ENCODE measurements around the gene SLC24A4. TPM values are rescaled to one million over a fixed set of nuclear protein-coding genes. Genes with fewer than 3 reads are reported as not detected.
A peak's percentile ranks its signal among the peaks of the same experiment; 100 is the strongest.

SLC24A4 gene
- total and polyA plus RNA-seq, 5 experiments from 2014 or later, result 0.05 TPM; not detected in 4

- peak overlapping the region in 1 of 10 donors; percentile 65 for H3K27ac Mint-ChIP-seq
- H3K27me3 Mint-ChIP-seq, result no peaks in the 10 kb centered on the region
- H3K4me3 Mint-ChIP-seq, result no peak overlapping the region
- no peaks in the 10 kb centered on the region for H3K9me3 Mint-ChIP-seq
- no peak for DNase-seq
- POLR2A ChIA-PET, result interaction anchor here (1.2 kb wide), 1 partner anchor 143 kb away, joined by 3 read pairs; no protein-coding TSS in a partner anchor
- peaks cover 6 to 45% (median 32%) of the 10 kb centered on the region in 4 donors for H3K4me1 Mint-ChIP-seq
- H3K36me3 Mint-ChIP-seq, result no peaks in the 10 kb centered on the region
- ATAC-seq, result no peak
These were observed 137.0 kb downstream of the SLC24A4 start for GRCh38 chr14:92459950-92460421.

- Mint-ChIP-seq H3K36me3 (no peaks in the 10 kb centered on the region), H3K27ac (peak overlapping the region in 1 of 10 donors; percentile 65), H3K9me3 (no peaks in the 10 kb centered on the region), H3K27me3 (no peaks in the 10 kb centered on the region), H3K4me1 (peaks cover 6 to 45% (median 32%) of the 10 kb centered on the region in 4 donors), H3K4me3 (no peak overlapping the region)
- POLR2A ChIA-PET, result interaction anchor here (1.2 kb wide), 1 partner anchor 143 kb away, joined by 3 read pairs; no protein-coding TSS in a partner anchor
- ATAC-seq (no peak), DNase-seq (no peak)
These were observed 137.6 kb downstream of the SLC24A4 start for GRCh38 chr14:92460541-92460915.

GRCh38 chr14:92460916-92461579 is 138.1 kb downstream of the SLC24A4 start:
- ATAC-seq (no peak), DNase-seq (peak in 1 of 10 donors; percentile 29)
- peak overlapping the region in 6 of 10 donors; percentile 11 to 81 (median 31) for H3K27ac Mint-ChIP-seq
- peaks cover 6 to 48% (median 35%) of the 10 kb centered on the region in 4 donors for H3K4me1 Mint-ChIP-seq
- H3K27me3 Mint-ChIP-seq, result no peaks in the 10 kb centered on the region
- peak overlapping the region in 2 of 10 donors; percentile 48 to 58 for H3K4me3 Mint-ChIP-seq
- no peaks in the 10 kb centered on the region for H3K36me3 Mint-ChIP-seq
- H3K9me3 Mint-ChIP-seq, result no peaks in the 10 kb centered on the region
- POLR2A ChIA-PET, result interaction anchor here (1.2 kb wide), 1 partner anchor 142 kb away, joined by 3 read pairs; no protein-coding TSS in a partner anchor

GRCh38 chr14:92461891-92462290 is 138.9 kb downstream of the SLC24A4 start:
- H3K27me3 Mint-ChIP-seq, result no peaks in the 10 kb centered on the region
- no peaks in the 10 kb centered on the region for H3K36me3 Mint-ChIP-seq
- DNase-seq, result no peak
- peaks cover 6 to 48% (median 35%) of the 10 kb centered on the region in 4 donors for H3K4me1 Mint-ChIP-seq
- H3K9me3 Mint-ChIP-seq, result peaks cover 0 to 3% (median under 1%) of the 10 kb centered on the region in 9 donors
- no peak for ATAC-seq
- H3K4me3 Mint-ChIP-seq, result no peak overlapping the region
- POLR2A ChIA-PET, result no interaction called here
- H3K27ac Mint-ChIP-seq, result peak overlapping the region in 2 of 10 donors; percentile 33 to 81

- peak overlapping the region in 8 of 10 donors; percentile 1 to 95 (median 56) for H3K27ac Mint-ChIP-seq
- no peaks in the 10 kb centered on the region for H3K27me3 Mint-ChIP-seq
- H3K4me3 Mint-ChIP-seq, result peak overlapping the region in 4 of 10 donors; percentile 3 to 74 (median 50)
- no peaks in the 10 kb centered on the region for H3K36me3 Mint-ChIP-seq
- H3K4me1 Mint-ChIP-seq, result peaks cover 6 to 48% (median 35%) of the 10 kb centered on the region in 4 donors
- ATAC-seq (no peak), DNase-seq (no peak)
- POLR2A ChIA-PET, result interaction anchor here (0.5 kb wide), 1 partner anchor 211 kb away, joined by 3 read pairs; no protein-coding TSS in a partner anchor
- H3K9me3 Mint-ChIP-seq, result peaks cover 0 to 9% (median 5%) of the 10 kb centered on the region in 9 donors
These were observed 139.6 kb downstream of the SLC24A4 start for GRCh38 chr14:92462568-92462967.

- POLR2A ChIA-PET, result interaction anchor here (0.5 kb wide), 2 partner anchors 210 to 600 kb away, joined by 3 to 4 read pairs; no protein-coding TSS in a partner anchor
- H3K4me3 Mint-ChIP-seq, result peak overlapping the region; percentile 5 to 76 (median 52)
- peak; percentile 78 to 87 for ATAC-seq
- H3K4me1 Mint-ChIP-seq, result peaks cover 6 to 48% (median 35%) of the 10 kb centered on the region in 4 donors
- no peaks in the 10 kb centered on the region for H3K27me3 Mint-ChIP-seq
- H3K36me3 Mint-ChIP-seq, result peaks cover 0 to under 1% (median 0%) of the 10 kb centered on the region in 3 donors
- H3K27ac Mint-ChIP-seq, result peak overlapping the region in 9 of 10 donors; percentile 1 to 95 (median 46)
- H3K9me3 Mint-ChIP-seq, result peaks cover 0 to 13% (median 5%) of the 10 kb centered on the region in 9 donors
- peak in 5 of 10 donors; percentile 12 to 46 (median 32) for DNase-seq
These were observed 140.2 kb downstream of the SLC24A4 start for GRCh38 chr14:92463141-92463540.

- no peak for ATAC-seq
- no peak overlapping the region for H3K27ac Mint-ChIP-seq
- peaks cover 6 to 41% (median 35%) of the 10 kb centered on the region in 4 donors for H3K4me1 Mint-ChIP-seq
- POLR2A ChIA-PET, result no interaction called here
- DNase-seq, result no peak
- no peaks in the 10 kb centered on the region for H3K27me3 Mint-ChIP-seq
- H3K36me3 Mint-ChIP-seq, result peaks cover 0 to 3% (median 0%) of the 10 kb centered on the region in 3 donors
- H3K9me3 Mint-ChIP-seq, result peaks cover 0 to 19% (median 8%) of the 10 kb centered on the region in 9 donors
- no peak overlapping the region for H3K4me3 Mint-ChIP-seq
These were observed 141.2 kb downstream of the SLC24A4 start for GRCh38 chr14:92464156-92464555.

GRCh38 chr14:92464716-92465115 is 141.8 kb downstream of the SLC24A4 start:
- Mint-ChIP-seq H3K4me3 (no peak overlapping the region), H3K4me1 (peaks cover 6 to 36% (median 31%) of the 10 kb centered on the region in 4 donors), H3K36me3 (peaks cover 0 to 3% (median 0%) of the 10 kb centered on the region in 3 donors), H3K27ac (no peak overlapping the region), H3K9me3 (peaks cover 0 to 22% (median 8%) of the 10 kb centered on the region in 9 donors), H3K27me3 (no peaks in the 10 kb centered on the region)
- POLR2A ChIA-PET, result no interaction called here
- ATAC-seq (no peak), DNase-seq (no peak)

GRCh38 chr14:92465353-92466055 is 142.5 kb downstream of the SLC24A4 start:
- POLR2A ChIA-PET, result interaction anchor here (0.6 kb wide), 1 partner anchor 12 kb away, joined by 3 read pairs; no protein-coding TSS in a partner anchor
- no peak overlapping the region for H3K4me3 Mint-ChIP-seq

GRCh38 chr14:92466059-92466458 is 143.1 kb downstream of the SLC24A4 start:
- POLR2A ChIA-PET, result interaction anchor here (0.6 kb wide), 1 partner anchor 11 kb away, joined by 3 read pairs; no protein-coding TSS in a partner anchor
- peaks cover 0 to 26% (median 11%) of the 10 kb centered on the region in 9 donors for H3K9me3 Mint-ChIP-seq
- no peaks in the 10 kb centered on the region for H3K27me3 Mint-ChIP-seq
- H3K27ac Mint-ChIP-seq, result peak overlapping the region in 2 of 10 donors; percentile 80 to 81
- ATAC-seq, result no peak
- no peak for DNase-seq
- peaks cover 0 to 3% (median 0%) of the 10 kb centered on the region in 3 donors for H3K36me3 Mint-ChIP-seq
- H3K4me1 Mint-ChIP-seq, result peaks cover 6 to 26% (median 22%) of the 10 kb centered on the region in 4 donors
- H3K4me3 Mint-ChIP-seq, result no peak overlapping the region

More at GRCh38 chr14:92465353-92466055, 142.5 kb downstream of the SLC24A4 start:
- DNase-seq, result no peak
- H3K4me1 Mint-ChIP-seq, result peaks cover 6 to 28% (median 24%) of the 10 kb centered on the region in 4 donors
- H3K36me3 Mint-ChIP-seq, result peaks cover 0 to 3% (median 0%) of the 10 kb centered on the region in 3 donors
- peaks cover 0 to 26% (median 11%) of the 10 kb centered on the region in 9 donors for H3K9me3 Mint-ChIP-seq
- H3K27me3 Mint-ChIP-seq, result no peaks in the 10 kb centered on the region
- no peak for ATAC-seq
- peak overlapping the region in 2 of 10 donors; percentile 80 to 81 for H3K27ac Mint-ChIP-seq

- no peaks in the 10 kb centered on the region for H3K27me3 Mint-ChIP-seq
- H3K4me1 Mint-ChIP-seq, result peaks cover 8 to 24% (median 16%) of the 10 kb centered on the region in 4 donors
- ATAC-seq, result no peak
- H3K4me3 Mint-ChIP-seq, result no peak overlapping the region
- H3K9me3 Mint-ChIP-seq, result peaks cover 0 to 26% (median 11%) of the 10 kb centered on the region in 9 donors
- H3K36me3 Mint-ChIP-seq, result peaks cover 0 to 3% (median 0%) of the 10 kb centered on the region in 3 donors
- POLR2A ChIA-PET, result no interaction called here
- no peak overlapping the region for H3K27ac Mint-ChIP-seq
- DNase-seq, result no peak
These were observed 146.6 kb downstream of the SLC24A4 start for GRCh38 chr14:92469515-92469914.

- POLR2A ChIA-PET, result no interaction called here
- Mint-ChIP-seq H3K27ac (no peak overlapping the region), H3K4me3 (no peak overlapping the region), H3K9me3 (peaks cover 0 to 26% (median 11%) of the 10 kb centered on the region in 9 donors), H3K4me1 (peaks cover 8 to 24% (median 16%) of the 10 kb centered on the region in 4 donors), H3K36me3 (peaks cover 0 to 3% (median 0%) of the 10 kb centered on the region in 3 donors), H3K27me3 (no peaks in the 10 kb centered on the region)
- ATAC-seq (no peak), DNase-seq (no peak)
These were observed 147.2 kb downstream of the SLC24A4 start for GRCh38 chr14:92470215-92470614.

Measured in naive thymus-derived CD8-positive, alpha-beta T cell (primary cell).